ENCODE results near the gene PRKN.

PRKN gene

GRCh38 chr6:162184465-162184864, 543.1 kb downstream of the PRKN start:
- H3K9ac ChIP-seq = no peak overlapping the region
- no peak overlapping the region for H2AFZ ChIP-seq (ENCODE audit: low read depth)
- H4K20me1 ChIP-seq (ENCODE audit: insufficient read depth) = no peaks in the 10 kb centered on the region
- no peaks in the 10 kb centered on the region for H3K27me3 ChIP-seq (ENCODE audit: insufficient read depth, low read depth)
- no peak overlapping the region for H3K4me2 ChIP-seq
- H3K4me1 ChIP-seq (ENCODE audit: low read depth, poor library complexity, severe bottlenecking) = no peaks in the 10 kb centered on the region
- no peak overlapping the region for H3K4me3 ChIP-seq (IDR thresholded peaks at IDR 0.05; ENCODE audit: insufficient read depth, low read depth, low read length)
- no peaks in the 10 kb centered on the region for H3K36me3 ChIP-seq (ENCODE audit: insufficient read depth)
- TF ChIP-seq, protein P1, sequence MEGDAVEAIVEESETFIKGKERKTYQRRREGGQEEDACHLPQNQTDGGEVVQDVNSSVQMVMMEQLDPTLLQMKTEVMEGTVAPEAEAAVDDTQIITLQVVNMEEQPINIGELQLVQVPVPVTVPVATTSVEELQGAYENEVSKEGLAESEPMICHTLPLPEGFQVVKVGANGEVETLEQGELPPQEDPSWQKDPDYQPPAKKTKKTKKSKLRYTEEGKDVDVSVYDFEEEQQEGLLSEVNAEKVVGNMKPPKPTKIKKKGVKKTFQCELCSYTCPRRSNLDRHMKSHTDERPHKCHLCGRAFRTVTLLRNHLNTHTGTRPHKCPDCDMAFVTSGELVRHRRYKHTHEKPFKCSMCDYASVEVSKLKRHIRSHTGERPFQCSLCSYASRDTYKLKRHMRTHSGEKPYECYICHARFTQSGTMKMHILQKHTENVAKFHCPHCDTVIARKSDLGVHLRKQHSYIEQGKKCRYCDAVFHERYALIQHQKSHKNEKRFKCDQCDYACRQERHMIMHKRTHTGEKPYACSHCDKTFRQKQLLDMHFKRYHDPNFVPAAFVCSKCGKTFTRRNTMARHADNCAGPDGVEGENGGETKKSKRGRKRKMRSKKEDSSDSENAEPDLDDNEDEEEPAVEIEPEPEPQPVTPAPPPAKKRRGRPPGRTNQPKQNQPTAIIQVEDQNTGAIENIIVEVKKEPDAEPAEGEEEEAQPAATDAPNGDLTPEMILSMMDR (conservative IDR thresholded peaks at IDR 0.05; ENCODE audit: low read depth, low read length) = no peak
- no peaks in the 10 kb centered on the region for H3K79me2 ChIP-seq (ENCODE audit: insufficient read depth, low read depth)
- no peak overlapping the region for H3K27ac ChIP-seq

DNA sequence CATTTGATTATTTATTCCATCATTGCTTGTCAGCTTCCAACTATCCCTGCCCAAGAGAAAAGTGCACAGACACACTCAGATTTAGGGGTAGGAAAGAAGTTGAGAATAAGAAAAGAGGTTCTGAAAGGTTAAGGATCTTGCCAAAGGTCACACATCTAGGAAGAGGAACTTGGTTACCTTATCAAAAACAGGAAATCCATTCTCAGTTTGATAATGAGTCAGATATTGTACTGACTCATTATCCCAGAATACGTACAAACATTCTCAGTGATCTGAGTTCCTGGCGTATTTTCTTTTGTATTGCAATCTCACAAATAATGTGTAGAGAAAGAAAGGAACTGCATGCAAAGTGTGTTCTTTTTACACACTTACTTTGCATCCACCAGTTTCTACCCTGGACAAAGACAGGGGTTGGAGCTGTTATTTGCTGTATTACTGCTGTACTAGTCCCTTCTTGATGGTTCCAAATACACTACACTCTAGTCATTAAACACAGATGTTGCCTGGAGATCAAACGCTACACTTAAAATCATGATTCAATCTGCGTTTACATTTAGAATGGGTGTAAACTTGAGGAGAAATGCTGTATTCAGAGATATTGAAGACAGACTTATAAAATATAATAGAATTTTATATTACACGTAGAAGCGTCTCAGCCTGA, 545.7 kb downstream of the PRKN start:
- no peaks in the 10 kb centered on the region for H3K79me2 ChIP-seq (ENCODE audit: insufficient read depth, low read depth)
- H3K4me2 ChIP-seq = no peak overlapping the region
- H3K27ac ChIP-seq = no peak overlapping the region
- H3K27me3 ChIP-seq (ENCODE audit: insufficient read depth, low read depth) = no peaks in the 10 kb centered on the region
- no peaks in the 10 kb centered on the region for H4K20me1 ChIP-seq (ENCODE audit: insufficient read depth)
- no peaks in the 10 kb centered on the region for H3K36me3 ChIP-seq (ENCODE audit: insufficient read depth)
- TF ChIP-seq, protein P1 (conservative IDR thresholded peaks at IDR 0.05; ENCODE audit: low read depth, low read length) = no peak
- H3K4me1 ChIP-seq (ENCODE audit: low read depth, poor library complexity, severe bottlenecking) = peaks cover 5% of the 10 kb centered on the region
- no peak overlapping the region for H3K9ac ChIP-seq
- H3K4me3 ChIP-seq (IDR thresholded peaks at IDR 0.05; ENCODE audit: insufficient read depth, low read depth, low read length) = no peak overlapping the region
- no peak overlapping the region for H2AFZ ChIP-seq (ENCODE audit: low read depth)

DNA sequence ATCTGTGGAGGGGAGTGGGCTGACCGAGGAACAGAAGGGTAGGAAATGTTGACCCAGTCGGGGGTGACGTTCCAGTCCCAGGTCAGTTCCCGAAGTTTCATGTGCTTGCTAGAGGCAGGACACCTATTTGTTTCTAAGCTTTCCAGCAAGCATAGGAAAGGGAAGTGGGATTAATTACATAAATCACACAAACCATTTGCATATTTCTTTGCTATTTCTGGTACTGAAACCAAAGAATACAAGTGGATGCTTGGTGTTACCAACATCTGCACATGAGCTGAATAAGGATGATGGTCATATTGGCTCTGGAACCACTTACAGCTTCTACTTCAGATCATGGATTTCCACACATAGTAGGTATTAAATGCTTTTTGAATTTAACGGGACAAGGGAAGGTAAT, 546.5 kb downstream of the PRKN start:
- no peak overlapping the region for H3K9ac ChIP-seq
- TF ChIP-seq, protein P1 (conservative IDR thresholded peaks at IDR 0.05; ENCODE audit: low read depth, low read length) = no peak
- no peak overlapping the region for H3K4me2 ChIP-seq
- no peak overlapping the region for H3K4me3 ChIP-seq (IDR thresholded peaks at IDR 0.05; ENCODE audit: insufficient read depth, low read depth, low read length)
- no peaks in the 10 kb centered on the region for H4K20me1 ChIP-seq (ENCODE audit: insufficient read depth)
- no peak overlapping the region for H2AFZ ChIP-seq (ENCODE audit: low read depth)
- no peaks in the 10 kb centered on the region for H3K27me3 ChIP-seq (ENCODE audit: insufficient read depth, low read depth)
- H3K4me1 ChIP-seq (ENCODE audit: low read depth, poor library complexity, severe bottlenecking) = peaks cover 5% of the 10 kb centered on the region
- no peaks in the 10 kb centered on the region for H3K36me3 ChIP-seq (ENCODE audit: insufficient read depth)
- no peak overlapping the region for H3K27ac ChIP-seq
- H3K79me2 ChIP-seq (ENCODE audit: insufficient read depth, low read depth) = no peaks in the 10 kb centered on the region

DNA sequence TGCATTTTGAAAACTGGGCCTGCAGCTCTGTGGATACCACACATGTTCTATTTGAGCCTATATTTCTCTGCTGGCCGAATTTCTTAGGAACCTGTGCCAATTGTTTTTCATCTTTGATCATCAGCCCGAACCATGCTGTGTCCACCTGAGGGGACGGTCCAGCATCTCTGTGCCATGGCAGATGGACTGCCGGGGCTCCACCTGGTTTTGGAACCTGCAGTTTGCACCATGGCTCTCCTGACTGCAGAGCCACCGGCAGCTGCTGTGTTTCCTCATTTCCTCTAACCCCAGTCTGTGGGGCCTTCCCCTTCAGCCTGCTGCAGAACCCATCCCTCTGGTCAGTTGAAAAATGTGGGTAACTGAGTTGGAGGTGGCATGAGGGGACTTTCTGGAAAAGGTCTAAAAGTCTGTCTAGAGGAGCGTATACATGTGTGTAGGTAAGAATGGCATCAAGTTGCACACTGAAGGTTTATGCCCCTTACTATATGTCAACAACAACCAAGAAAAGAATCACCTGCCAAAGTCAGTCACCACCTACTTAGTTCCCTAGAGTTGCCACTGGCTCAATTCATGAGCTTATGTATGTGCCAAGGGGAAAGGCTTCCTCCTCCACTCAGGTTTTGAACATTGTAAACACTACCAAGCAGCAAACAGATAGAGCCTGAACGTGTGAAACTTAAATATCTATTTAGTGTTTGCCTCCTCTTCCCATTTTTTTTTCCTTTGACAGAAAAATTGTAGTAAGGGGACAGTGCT, 548.2 kb downstream of the PRKN start:
- H3K36me3 ChIP-seq (ENCODE audit: insufficient read depth) = no peaks in the 10 kb centered on the region
- peaks cover 5% of the 10 kb centered on the region for H3K4me1 ChIP-seq (ENCODE audit: low read depth, poor library complexity, severe bottlenecking)

More for the DNA sequence above, 548.2 kb downstream of the PRKN start:
- Histone ChIP-seq H3K79me2 (ENCODE audit: insufficient read depth, low read depth) (no peaks in the 10 kb centered on the region), H3K4me2 (no peak overlapping the region), H3K9ac (no peak overlapping the region), H3K27ac (no peak overlapping the region), H2AFZ (ENCODE audit: low read depth) (no peak overlapping the region), H3K27me3 (ENCODE audit: insufficient read depth, low read depth) (no peaks in the 10 kb centered on the region), H3K4me3 (IDR thresholded peaks at IDR 0.05; ENCODE audit: insufficient read depth, low read depth, low read length) (no peak overlapping the region), H4K20me1 (ENCODE audit: insufficient read depth) (no peaks in the 10 kb centered on the region)
- TF ChIP-seq, protein P1 (conservative IDR thresholded peaks at IDR 0.05; ENCODE audit: low read depth, low read length) = no peak
